ENCODE data around the gene IPO7.

IPO7 gene

GRCh38 chr11:9489080-9489765 is 104.8 kb downstream of the IPO7 start:
- no peak for DNase-seq (ENCODE audit: low read depth in 1 of 2, low spot score in 1 of 2)

- DNase-seq (ENCODE audit: low read depth in 1 of 2, low spot score in 1 of 2) = no peak
Observed at GRCh38 chr11:9490376-9490775, 105.9 kb downstream of the IPO7 start.

- DNase-seq (ENCODE audit: low read depth in 1 of 2, low spot score in 1 of 2) = no peak
Observed at GRCh38 chr11:9493492-9493891, 109.0 kb downstream of the IPO7 start.

- no peak for DNase-seq (ENCODE audit: low read depth in 1 of 2, low spot score in 1 of 2)
Observed at GRCh38 chr11:9494316-9494715, 109.9 kb downstream of the IPO7 start.

- DNase-seq (ENCODE audit: low read depth in 1 of 2, low spot score in 1 of 2) = no peak
Observed at GRCh38 chr11:9495803-9496514, 111.5 kb downstream of the IPO7 start.

Measured in activated CD4-positive, alpha-beta T cell treated with anti-CD3 and anti-CD28 coated beads, Interleukin-2, amount 50 U/mL, for 24 hours (primary cell).